CD4-positive, alpha-beta T cell treated with Interleukin-17A for 4 hours (primary cell): ENCODE data around the gene RABL3.
A peak's percentile ranks its signal among the peaks of the same experiment; 100 is the strongest.

Experiments used
- DNase-seq: peaks from one replicate; pipeline ENCODE4 v3.0.0-alpha.2; 2020; ENCODE audit warnings: mixed read lengths

RABL3 gene

DNA sequence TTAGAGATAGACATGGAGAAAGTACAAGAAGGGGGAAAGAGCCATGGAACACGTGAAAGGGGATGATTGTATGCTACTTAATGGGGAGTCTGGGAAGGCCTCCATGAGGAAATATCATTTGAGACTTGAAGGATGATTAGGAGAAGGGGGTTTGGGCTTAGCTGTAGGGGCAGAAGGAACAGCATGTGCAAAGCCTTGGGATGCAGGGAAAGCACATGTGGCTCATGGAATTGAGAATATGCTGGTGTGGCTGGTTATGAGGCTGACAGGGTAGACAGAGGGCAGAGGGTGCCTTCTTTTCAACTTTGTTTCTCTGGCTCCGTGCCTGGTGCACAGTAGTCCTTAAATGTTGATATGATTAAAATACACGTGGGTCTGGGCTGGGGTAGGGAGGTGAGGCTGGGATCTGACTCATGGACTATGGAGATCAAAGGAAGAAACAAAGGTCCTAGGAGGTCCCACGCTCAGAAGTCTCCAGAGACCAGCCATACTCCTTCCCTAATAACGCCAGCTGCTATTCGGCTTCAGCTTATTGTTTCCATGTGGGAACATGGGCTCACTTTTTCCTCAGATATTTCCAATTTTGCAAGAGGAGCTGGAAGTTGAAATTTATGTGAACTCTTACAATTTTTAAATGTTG is 1.4 kb upstream of the RABL3 start:
- no peak for DNase-seq

DNA sequence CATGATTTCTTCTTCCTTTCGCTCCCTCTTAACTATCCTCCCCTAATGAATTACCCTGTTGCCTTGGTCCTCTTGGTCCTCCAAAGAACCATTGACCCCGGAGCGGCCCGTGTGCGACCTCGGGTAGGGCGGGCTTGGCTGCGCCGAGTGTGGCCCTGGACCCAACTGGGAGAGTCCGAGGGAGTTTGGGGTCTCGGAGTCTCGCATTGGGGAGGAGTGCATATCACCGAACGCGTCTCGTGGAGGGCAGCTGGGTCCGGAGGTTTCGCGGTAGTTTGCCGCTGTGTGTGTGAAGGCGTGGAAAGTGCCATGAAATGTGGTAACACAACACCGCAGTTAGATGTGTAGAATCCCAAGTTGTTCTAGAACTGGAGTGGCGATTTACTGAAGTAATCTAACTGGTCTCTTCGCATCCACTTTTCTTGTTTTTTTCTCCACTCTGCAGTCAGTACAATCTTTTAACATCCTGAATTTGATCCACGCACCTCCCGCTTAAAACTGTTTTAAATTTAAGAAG is 591 bp upstream of the RABL3 start:
- no peak for DNase-seq

DNA sequence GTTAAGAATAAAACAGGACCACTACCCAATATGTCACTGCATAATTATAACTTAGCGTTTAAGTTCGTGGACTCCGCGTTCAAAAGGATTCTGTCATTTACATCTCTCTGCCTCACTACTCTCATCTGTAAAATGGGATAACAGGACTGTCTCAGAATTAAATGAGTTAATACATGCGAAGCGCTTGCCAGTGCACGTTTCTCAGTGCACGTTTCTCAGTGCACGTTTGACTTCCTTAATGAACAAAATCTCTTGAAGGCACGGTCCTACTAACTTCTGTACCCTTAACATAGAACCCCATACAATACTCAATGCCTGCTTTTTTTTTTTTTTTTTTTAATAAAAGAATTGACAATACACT is 499 bp downstream of the RABL3 start:
- no peak for DNase-seq

DNA sequence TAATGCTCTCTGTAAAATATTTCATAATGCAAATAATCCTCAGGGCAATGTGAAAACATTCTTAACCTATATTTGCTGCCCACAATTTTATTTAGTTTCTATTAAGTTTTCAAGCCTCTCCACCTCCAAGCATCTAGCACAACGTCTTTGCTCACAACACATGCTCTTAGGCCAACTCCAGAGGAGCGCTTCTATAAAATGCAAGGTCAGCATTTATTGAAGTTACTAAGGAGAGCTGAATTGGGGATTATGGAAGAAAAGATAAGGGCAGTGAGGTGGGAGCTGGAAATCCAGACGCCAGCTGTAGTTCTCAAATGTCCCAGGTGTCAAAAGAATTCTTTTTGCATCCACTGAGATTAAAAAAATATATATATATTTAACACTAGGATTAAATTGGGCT is 996 bp downstream of the RABL3 start:
- no peak for DNase-seq

DNA sequence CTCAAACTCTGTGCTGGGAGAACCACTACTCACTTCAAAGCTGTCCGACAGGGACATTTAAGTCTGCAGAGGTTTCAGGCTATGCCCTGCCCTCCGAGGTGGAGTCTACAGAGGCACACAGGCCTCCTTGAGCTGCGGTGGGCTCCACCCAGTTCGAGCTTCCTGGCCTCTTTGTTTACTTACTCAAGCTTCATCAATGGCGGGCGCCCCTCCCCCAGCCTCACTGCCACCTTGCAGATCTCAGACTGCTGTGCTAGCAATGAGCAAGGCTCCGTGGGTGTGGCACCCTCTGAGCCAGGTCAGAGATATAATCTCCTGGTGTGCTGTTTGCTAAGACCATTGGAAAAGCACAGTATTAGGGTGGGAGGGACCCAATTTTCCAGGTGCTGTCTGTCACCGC is 4.3 kb downstream of the RABL3 start:
- DNase-seq = peak; percentile 11

DNA sequence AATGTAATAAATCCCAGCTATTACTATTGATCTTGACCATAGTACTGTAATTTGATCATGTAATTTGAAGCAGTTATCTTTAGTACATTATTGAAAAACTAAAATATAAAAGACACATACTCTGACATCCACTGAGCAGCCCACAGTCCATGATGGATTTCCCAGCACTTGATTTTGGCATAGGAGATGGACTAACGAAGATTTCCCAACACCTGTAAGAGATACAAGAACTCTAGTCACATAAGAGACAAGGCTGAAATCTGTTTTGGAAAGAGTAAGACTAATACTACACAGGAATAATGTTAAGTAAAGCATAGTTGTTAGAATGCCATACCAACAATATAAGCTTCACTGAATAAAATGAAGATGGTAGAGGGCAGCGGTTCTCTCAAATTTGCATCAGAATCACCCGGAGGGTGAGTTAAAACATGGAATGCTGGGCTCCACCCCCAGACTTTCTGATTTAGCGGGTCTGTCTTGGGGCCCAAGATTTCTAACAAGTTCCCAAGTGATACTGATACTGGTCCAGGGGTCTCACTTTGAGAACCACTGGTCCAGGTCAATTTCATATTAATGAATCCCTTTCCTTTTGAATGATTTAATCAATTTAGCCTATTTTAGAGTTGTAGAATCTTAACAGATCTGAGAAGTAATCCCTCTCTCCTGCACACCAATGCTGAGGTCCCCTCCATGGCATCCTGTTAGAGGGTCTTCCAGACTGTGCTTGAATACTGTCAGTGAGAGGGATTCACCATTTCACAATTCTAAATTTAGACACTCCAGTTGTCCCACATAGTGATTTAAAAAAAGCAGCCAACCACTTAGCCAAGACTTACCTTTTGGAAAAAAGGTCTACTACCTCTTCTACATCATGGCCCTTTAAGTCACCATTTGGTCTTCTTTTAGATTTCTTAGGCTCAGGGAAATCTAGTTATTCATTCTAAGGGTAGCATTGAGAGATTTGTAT is 11.5 kb downstream of the RABL3 start:
- no peak for DNase-seq

DNA sequence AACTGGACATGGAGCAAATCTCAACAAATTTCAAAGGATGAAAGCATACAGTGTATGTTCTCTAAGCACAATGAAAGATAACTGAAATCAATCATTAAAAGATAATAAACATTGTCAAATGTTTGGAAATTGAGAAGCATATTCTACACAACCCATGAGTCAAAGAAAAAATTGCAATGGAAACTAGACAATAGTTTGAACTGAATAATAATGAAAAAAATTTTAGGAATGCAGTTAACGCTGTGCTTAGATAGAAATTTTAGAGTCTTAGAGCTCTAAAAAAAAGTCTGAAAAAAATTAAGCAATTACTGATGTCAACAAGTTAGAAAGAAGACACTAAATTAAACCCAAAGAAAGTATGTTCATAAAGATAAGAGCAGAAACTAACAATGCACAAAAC is 15.5 kb downstream of the RABL3 start:
- DNase-seq = no peak

DNA sequence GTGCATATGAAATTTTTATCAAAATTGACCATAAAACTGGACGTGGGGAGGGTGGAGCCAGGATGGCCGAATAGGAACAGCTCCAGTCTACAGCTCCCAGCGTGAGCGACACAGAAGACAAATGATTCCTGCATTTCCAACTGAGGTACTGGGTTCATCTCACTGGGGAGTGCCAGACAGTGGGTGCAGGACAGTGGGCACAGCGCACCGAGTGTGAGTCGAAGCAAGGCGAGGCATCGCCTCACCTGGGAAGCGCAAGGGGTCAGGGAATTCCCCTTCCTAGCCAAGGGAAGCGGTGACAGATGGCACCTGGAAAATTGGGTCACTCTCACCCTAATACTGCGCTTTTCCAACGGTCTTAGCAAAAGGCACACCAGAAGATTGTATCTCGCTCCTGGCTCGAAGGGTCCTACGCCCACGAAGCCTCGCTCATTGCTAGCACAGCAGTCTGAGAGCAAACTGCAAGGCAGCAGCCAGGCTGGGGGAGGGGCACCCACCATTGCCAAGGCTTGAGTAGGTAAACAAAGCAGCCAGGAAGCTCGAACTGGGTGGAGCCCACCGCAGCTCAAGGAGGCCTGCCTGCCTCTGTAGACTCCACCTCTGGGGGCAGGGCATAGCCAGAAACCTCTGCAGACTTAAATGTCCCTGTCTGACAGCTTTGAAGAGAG is 23.0 kb downstream of the RABL3 start:
- DNase-seq = peak; percentile 74

DNA sequence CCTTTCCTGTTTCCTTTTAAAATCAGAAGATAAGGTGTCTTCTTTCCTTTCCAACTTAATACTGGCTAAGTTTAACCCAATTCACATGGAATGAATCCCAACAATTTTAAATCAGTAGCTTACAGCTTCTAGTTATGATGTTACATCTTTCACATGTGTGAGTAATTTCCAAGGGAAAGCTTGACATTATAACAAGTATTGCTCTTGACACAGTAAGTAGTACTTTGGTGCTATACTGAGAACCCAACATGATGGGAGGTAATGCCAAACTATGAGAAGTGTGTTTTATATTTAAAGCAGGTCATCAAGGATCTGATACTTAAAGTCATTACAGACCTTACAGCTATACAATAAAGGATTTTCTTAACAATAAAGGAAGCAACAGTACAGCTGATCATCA is 29.1 kb downstream of the RABL3 start:
- DNase-seq = no peak

DNA sequence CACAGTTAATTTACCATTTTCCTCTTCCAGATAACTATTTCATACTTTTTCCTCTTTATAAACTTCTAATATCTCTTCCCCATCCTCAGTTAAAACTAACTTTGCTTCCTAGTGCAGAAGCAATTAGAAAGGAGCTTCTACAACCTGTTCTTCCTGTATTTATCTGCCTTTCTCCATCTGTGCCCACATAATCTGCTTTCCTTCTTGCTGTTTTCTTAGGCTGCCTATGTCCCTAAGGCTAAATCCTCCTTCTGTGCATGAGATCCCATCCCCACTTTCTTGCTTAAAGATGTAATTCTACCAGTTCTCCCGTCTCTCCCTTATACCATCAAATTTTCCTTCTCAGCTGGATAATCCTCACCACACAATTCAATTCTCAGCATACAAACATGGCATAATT is 31.9 kb downstream of the RABL3 start:
- DNase-seq = no peak

DNA sequence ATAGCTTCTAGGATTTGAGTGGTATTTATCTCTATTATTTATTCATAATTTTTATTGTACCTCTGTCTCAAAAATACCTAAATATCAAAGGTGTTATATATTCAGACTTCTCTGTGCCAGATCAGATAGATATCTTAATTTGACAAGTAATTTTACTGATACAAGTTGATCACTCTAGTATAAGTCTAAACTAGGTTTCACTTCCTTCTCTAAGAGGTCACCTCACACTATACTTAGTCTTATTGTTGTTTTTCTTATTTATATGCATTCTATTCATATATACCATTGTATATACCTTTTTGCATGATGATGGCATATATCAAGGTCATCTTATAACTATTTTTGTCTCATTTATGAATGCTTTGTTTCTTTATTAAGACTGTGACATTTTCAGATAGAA is 33.9 kb downstream of the RABL3 start:
- no peak for DNase-seq

DNA sequence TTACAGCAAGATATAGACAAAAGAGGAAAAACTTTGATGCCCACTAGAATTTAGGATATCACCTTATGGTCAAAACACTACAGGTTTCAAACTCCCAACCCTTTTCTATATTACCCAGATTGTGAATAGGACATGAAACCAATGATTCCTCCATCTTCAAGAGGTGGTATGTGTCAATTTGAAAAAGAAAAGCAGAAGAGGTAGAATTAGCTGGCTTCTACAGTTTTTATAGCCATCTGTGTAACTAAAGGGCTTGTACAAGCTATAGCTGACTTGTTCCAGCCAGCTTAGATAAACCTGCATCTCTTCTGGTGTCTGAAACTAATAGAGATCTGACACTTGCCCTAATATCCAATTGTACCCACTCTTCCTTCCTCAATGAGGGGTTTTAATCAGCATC is 35.4 kb downstream of the RABL3 start:
- DNase-seq = no peak

DNA sequence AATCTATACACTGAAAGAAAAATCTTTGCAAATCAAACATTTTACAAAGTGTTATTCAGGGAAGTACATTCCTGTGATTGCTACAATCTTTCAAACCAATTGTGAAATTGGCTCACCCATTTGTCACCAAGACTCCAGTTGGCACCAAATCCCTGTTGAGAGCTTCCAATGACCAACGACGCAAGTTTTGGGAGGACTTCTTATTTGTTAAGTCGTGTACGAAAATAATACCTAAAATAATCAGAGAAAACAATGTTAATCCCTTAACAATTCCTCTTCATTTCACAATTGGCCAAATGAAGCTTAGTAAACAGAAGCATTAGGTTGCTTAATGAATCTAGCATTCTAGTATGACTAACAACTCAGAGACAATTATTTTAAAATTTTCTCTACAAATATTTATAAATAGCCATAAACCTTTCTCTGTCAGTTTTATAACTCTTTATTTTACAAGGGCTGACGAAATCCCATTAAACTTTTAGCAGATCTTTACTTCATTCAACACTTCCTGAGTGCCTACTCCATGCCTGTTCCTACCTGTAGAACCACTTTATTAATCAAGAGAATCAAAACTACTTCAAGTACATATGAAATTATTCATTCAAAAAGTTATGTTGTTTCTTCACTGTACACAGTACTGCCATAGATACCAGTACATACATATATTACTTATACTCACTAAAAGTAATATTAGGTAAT is 36.3 kb downstream of the RABL3 start:
- DNase-seq = no peak

DNA sequence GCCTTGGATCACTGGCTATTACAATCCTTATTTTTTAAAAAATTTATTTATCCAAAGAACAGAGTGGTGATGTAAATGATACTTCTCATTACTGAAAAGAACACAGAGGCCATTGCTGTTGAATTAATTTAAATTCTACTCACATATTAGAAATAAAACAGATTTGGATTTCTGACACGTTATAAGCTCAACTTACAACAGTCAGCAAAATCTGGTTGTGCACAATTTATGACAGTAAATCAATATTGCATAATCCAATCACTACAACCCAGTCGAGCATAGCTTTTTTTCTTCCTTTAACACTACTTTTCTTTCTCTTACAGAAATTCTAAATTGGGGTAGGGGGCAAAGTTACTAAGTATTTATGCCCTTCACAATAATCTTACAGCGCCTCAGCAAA is 43.0 kb downstream of the RABL3 start:
- no peak for DNase-seq

DNA sequence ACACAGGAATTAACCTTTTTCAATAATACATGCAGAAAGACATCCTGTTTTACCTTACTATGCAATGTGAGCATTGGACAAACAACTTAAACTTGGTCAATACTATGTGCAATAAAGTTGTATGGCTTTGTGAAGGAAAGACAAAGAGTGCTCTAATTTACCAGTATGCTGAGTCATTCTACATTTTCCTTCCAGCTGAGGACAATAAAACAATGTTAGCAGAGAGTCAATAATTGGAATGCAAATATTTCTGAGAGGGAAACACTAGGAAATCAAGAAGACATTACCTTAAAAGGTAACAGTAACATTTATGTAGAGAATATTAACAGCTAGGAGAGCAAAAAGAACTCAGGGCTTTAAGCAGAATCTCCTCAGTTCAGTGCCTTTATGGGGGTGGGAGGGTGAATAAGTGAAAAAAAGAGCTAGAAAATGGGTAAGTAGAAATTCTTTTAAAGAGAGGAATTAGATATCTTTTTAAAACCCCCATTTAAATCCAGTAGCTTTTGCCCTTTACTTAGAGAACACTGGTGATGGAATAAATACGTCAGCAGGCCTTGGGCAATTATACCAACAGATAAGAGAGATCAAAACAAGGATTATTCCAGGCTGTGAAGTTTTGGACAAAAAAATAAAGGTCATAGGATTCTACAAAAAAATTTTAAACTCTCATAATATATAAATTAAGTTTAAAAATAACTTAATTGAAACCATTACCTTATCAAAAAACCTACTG is 48.7 kb downstream of the RABL3 start:
- no peak for DNase-seq

DNA sequence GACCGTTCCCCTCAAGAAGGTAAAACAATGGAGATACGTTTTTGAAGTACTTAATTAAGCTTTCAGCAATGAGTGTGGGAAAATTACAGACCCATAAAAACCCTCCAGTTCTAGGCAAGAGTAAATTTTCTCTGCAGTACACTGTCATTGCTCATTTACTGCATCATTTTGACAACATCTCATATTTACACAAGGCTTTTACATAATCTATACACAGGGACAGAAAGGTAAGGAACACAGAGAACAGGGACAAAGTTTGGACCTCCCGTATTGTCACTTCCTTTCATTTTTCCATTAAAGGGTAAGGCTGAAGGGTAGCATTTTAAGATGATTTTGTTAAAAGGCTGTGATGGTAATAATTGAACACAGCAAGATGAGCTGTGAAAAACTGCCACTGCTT is 52.9 kb downstream of the RABL3 start:
- DNase-seq = no peak

DNA sequence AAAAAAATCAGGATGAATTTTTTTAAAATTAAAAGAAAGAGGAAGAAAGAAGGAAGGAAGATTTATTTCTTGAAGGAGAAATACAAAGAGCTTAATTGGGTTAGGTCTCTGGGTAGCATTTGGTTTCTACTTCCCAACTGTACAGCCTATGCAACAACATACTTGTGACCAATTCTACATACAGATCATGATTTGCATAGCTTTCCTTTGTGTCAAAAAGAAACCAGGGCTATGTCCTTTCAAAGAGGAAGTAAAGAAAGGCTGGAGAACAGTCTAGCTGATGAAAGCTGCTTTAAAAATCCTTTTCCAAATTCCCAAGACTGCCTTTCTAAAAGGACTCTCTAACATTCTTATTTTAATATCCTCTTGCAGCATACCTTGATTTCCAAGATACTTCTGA is 54.2 kb downstream of the RABL3 start:
- DNase-seq = no peak

DNA sequence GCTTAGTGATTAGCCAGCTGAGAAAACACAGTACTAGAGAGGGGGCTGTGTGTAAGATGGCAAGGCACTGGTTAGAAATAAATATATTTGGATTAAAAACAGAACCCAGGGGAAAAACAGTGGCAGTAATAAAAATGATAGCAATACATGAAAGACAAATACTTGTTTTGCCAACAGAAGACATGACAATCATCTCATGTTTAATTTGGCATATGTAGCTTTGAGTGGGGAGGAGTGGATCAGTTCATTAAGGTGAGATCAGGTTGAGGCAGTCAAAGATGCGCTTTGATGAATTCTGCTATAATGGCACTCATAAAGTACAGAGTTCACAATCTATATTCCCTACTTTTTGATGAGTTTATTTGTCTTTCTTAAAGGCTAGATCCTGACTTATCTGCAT is 56.9 kb downstream of the RABL3 start:
- DNase-seq = no peak

DNA sequence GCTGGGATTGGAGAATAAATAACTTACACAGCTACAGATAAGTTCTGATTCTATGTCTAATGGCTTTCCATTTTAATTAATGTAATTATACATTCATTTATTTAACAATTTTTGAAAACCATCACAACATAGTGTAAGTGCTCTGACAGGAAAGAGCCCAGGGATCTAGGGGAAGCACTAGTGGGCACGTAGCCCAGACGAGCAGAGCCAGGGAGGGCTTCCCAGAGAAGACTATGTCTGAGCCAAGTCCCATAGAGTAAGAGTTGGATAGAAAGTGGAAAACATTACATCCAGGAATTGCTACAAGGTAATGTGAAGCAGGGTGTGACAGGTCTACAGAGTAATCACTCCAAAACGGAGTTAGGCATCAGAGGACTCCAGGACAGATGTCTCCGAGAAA is 57.4 kb downstream of the RABL3 start:
- no peak for DNase-seq

DNA sequence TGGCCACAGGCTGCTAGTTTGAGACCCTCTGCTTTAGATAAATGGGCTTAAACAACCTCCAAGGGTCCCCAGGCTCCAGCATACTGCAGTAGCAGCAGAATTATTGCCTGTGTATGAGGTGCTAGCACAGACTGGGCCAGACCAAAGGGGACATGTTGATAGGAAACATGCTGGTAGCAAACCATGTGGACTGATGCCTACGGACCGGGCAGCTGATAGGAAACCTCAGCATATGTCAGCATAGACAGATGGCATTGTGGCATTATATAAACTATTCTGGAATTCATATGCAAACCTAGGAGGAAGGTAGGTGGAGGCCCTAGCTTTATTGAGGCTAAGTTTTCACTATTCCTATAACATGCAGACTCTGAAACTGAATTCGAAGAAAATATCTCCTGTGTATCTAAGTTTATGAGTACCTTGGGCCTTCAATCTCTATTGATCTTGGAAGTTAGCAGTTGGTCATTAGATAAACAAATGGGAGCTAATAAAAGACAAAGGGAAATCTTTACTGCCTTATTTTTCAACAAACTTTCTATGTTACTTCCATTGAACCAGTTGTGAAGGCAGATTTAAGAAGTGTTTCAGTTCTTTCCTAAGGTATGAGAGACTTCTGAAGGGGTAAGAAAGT is 58.5 kb downstream of the RABL3 start:
- DNase-seq = no peak

DNA sequence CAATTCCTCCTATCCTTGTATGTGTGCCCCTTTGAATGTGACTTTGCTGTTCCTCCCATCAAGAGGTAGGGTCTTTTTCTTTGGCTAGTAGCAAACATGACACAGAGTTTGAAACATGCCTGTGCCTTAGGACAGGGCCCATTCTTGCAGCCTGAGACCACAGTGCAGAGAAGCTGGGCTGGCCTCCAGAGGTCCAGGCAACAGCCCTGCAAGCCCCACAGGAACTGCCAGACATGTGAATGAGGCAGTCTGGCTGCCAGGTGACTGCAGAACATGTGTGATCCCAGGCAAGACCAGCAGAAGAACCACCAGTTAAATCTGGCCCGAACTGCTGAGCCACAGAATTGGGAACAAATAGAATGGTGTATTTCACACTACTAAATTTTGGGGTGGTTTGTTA is 59.1 kb downstream of the RABL3 start:
- no peak for DNase-seq

DNA sequence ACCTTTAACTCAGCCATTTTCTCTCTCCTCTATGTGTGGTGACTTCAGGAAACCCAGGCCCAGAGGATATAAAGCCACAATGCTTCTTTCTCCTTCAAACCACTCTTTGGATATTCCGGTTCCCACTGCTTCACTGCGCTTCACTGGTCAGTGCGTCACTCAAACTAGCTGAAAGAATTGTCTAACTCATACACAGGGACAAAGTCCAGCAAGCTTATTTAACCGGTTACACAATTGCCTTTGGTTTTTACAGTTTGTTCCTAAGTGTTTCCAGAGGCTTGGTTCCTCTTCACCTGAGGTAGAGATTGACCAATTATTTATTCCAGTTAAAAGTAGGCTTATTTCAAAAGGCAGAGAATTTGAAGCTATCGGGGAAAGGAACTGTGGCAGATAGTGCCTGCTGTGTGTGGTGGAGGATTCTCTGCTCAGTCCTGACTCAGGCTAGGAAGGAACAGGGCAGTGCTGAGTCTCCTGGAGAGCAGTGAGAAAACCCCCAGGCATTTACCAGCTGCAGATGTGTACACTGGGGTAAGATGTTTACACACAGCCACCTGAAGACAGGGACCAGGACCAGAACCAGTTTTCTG is 60.1 kb downstream of the RABL3 start, which contains the start of gene HGD:
Gene HGD (minus strand): TSS at position 145 of the 587 bp plus-strand sequence. CDS start 128 bp downstream, at position 17.
- no peak for DNase-seq
